ENCODE data around the gene TECTB. TPM values are rescaled to one million over a fixed set of nuclear protein-coding genes. Genes with fewer than 3 reads are reported as not detected.

Gene TECTB
- not detected in 2 replicates for total RNA-seq

DNA sequence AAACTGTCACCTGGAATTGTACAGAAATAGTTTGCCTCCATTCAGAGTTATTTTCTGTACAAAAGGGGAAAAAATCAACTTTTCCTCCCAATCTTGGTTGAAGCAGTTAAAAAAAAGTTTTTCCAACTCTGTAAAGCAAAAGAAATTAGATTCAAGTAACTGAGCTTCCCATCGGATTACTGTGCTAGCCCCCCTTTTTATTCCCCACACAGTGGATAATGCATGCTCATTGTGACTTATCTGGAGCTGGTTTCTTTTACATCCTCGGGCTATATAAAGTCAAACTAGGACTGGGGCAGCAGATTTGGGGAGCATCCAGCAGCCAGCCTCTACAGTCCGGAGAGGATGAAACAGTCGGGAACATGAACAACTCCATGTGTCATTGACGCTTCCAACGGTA, at the start of gene TECTB:
Gene TECTB, plus strand, starts transcription at position 301 of the 400 bp plus-strand sequence. CDS start 335 bp downstream, outside the sequence.

Other genes starting within 250 kb of the TECTB start
- gene GPAM, start 99.6 kb upstream of the TECTB start, total RNA-seq = 7.6 and 9.4 TPM in 2 replicates
- 0.16 and 0.52 TPM in 2 replicates for gene ACSL5, start 90.7 kb downstream of the TECTB start, total RNA-seq
- 13.3 and 15.9 TPM in 2 replicates for gene ZDHHC6, start 163.5 kb downstream of the TECTB start, total RNA-seq
- gene VTI1A, start 163.8 kb downstream of the TECTB start, total RNA-seq = 18.0 and 24.4 TPM in 2 replicates

All from epithelial cell of alveolus of lung (primary cell).